ENCODE measurements around the gene PLA2G4B. TPM values are rescaled to one million over a fixed set of nuclear protein-coding genes. Genes with fewer than 3 reads are reported as not detected.

Gene PLA2G4B
- total RNA-seq, 1 donor from 2014 or later = 10.5 TPM

GRCh38 chr15:41812820-41813375 is 25.7 kb upstream of the PLA2G4B start:
- Mint-ChIP-seq H3K9me3 (no peaks in the 10 kb centered on the region), H3K4me3 (ENCODE audit: low read depth) (no peak overlapping the region), H3K4me1 (ENCODE audit: low read depth) (peaks cover 26% of the 10 kb centered on the region), H3K27me3 (ENCODE audit: low read depth) (no peaks in the 10 kb centered on the region), H3K36me3 (ENCODE audit: low read depth) (peaks cover 13% of the 10 kb centered on the region), H3K27ac (no peak overlapping the region)
- intact Hi-C loops (cut with micrococcal nuclease) = loop anchor here (5.0 kb wide), 2 partner anchors 116 to 256 kb away; partner anchors contain the start of gene TYRO3
- DNase-seq (ENCODE audit: low spot score) = no peak

- peaks cover 26% of the 10 kb centered on the region for H3K4me1 Mint-ChIP-seq (ENCODE audit: low read depth)
- no peak overlapping the region for H3K27ac Mint-ChIP-seq
- H3K36me3 Mint-ChIP-seq (ENCODE audit: low read depth) = peaks cover 17% of the 10 kb centered on the region
- no peaks in the 10 kb centered on the region for H3K27me3 Mint-ChIP-seq (ENCODE audit: low read depth)
- intact Hi-C loops (cut with micrococcal nuclease) = loop anchor here (5.0 kb wide), 2 partner anchors 116 to 256 kb away; partner anchors contain the start of gene TYRO3
- no peaks in the 10 kb centered on the region for H3K9me3 Mint-ChIP-seq
- no peak for DNase-seq (ENCODE audit: low spot score)
- no peak overlapping the region for H3K4me3 Mint-ChIP-seq (ENCODE audit: low read depth)
These were observed 25.2 kb upstream of the PLA2G4B start for GRCh38 chr15:41813426-41813825.

GRCh38 chr15:41814534-41814933 is 24.1 kb upstream of the PLA2G4B start:
- H3K27me3 Mint-ChIP-seq (ENCODE audit: low read depth) = no peaks in the 10 kb centered on the region
- no peaks in the 10 kb centered on the region for H3K9me3 Mint-ChIP-seq
- intact Hi-C loops (cut with micrococcal nuclease) = loop anchor here (5.0 kb wide), 2 partner anchors 117 to 257 kb away; partner anchors contain the start of gene TYRO3
- peaks cover 24% of the 10 kb centered on the region for H3K4me1 Mint-ChIP-seq (ENCODE audit: low read depth)
- peaks cover 22% of the 10 kb centered on the region for H3K36me3 Mint-ChIP-seq (ENCODE audit: low read depth)
- no peak for DNase-seq (ENCODE audit: low spot score)
- no peak overlapping the region for H3K4me3 Mint-ChIP-seq (ENCODE audit: low read depth)
- H3K27ac Mint-ChIP-seq = no peak overlapping the region

- Mint-ChIP-seq H3K27me3 (ENCODE audit: low read depth) (no peaks in the 10 kb centered on the region), H3K4me3 (ENCODE audit: low read depth) (no peak overlapping the region), H3K36me3 (ENCODE audit: low read depth) (peaks cover 31% of the 10 kb centered on the region), H3K4me1 (ENCODE audit: low read depth) (peaks cover 6% of the 10 kb centered on the region), H3K9me3 (no peaks in the 10 kb centered on the region), H3K27ac (no peak overlapping the region)
- intact Hi-C loops (cut with micrococcal nuclease) = no loop called here
- DNase-seq (ENCODE audit: low spot score) = no peak
These were observed 21.9 kb upstream of the PLA2G4B start for GRCh38 chr15:41816788-41817187.

GRCh38 chr15:41817327-41817726 is 21.3 kb upstream of the PLA2G4B start:
- no peaks in the 10 kb centered on the region for H3K9me3 Mint-ChIP-seq
- intact Hi-C loops (cut with micrococcal nuclease) = no loop called here

GRCh38 chr15:41817781-41818180 is 20.9 kb upstream of the PLA2G4B start:
- intact Hi-C loops (cut with micrococcal nuclease) = no loop called here
- Mint-ChIP-seq H3K9me3 (no peaks in the 10 kb centered on the region), H3K36me3 (ENCODE audit: low read depth) (peaks cover 35% of the 10 kb centered on the region), H3K27ac (no peak overlapping the region), H3K27me3 (ENCODE audit: low read depth) (no peaks in the 10 kb centered on the region), H3K4me1 (ENCODE audit: low read depth) (no peaks in the 10 kb centered on the region), H3K4me3 (ENCODE audit: low read depth) (no peak overlapping the region)
- no peak for DNase-seq (ENCODE audit: low spot score)

More at GRCh38 chr15:41817327-41817726, 21.3 kb upstream of the PLA2G4B start:
- H3K4me3 Mint-ChIP-seq (ENCODE audit: low read depth) = no peak overlapping the region
- DNase-seq (ENCODE audit: low spot score) = no peak
- no peaks in the 10 kb centered on the region for H3K27me3 Mint-ChIP-seq (ENCODE audit: low read depth)
- H3K27ac Mint-ChIP-seq = no peak overlapping the region
- peaks cover 2% of the 10 kb centered on the region for H3K4me1 Mint-ChIP-seq (ENCODE audit: low read depth)
- peaks cover 31% of the 10 kb centered on the region for H3K36me3 Mint-ChIP-seq (ENCODE audit: low read depth)

GRCh38 chr15:41819455-41820050 is 19.1 kb upstream of the PLA2G4B start:
- DNase-seq (ENCODE audit: low spot score) = no peak
- H3K27me3 Mint-ChIP-seq (ENCODE audit: low read depth) = no peaks in the 10 kb centered on the region
- intact Hi-C loops (cut with micrococcal nuclease) = no loop called here
- peaks cover 39% of the 10 kb centered on the region for H3K36me3 Mint-ChIP-seq (ENCODE audit: low read depth)
- H3K9me3 Mint-ChIP-seq = no peaks in the 10 kb centered on the region
- H3K4me3 Mint-ChIP-seq (ENCODE audit: low read depth) = no peak overlapping the region
- H3K27ac Mint-ChIP-seq = peak overlapping the region; percentile 35
- no peaks in the 10 kb centered on the region for H3K4me1 Mint-ChIP-seq (ENCODE audit: low read depth)

GRCh38 chr15:41820791-41821423 is 17.7 kb upstream of the PLA2G4B start:
- Mint-ChIP-seq H3K27ac (no peak overlapping the region), H3K27me3 (ENCODE audit: low read depth) (no peaks in the 10 kb centered on the region), H3K36me3 (ENCODE audit: low read depth) (peaks cover 34% of the 10 kb centered on the region), H3K4me1 (ENCODE audit: low read depth) (no peaks in the 10 kb centered on the region), H3K4me3 (ENCODE audit: low read depth) (no peak overlapping the region), H3K9me3 (no peaks in the 10 kb centered on the region)
- DNase-seq (ENCODE audit: low spot score) = no peak
- intact Hi-C loops (cut with micrococcal nuclease) = no loop called here

GRCh38 chr15:41821831-41822230 is 16.8 kb upstream of the PLA2G4B start:
- intact Hi-C loops (cut with micrococcal nuclease) = no loop called here
- Mint-ChIP-seq H3K4me1 (ENCODE audit: low read depth) (no peaks in the 10 kb centered on the region), H3K27ac (no peak overlapping the region), H3K9me3 (no peaks in the 10 kb centered on the region), H3K27me3 (ENCODE audit: low read depth) (no peaks in the 10 kb centered on the region), H3K36me3 (ENCODE audit: low read depth) (peaks cover 32% of the 10 kb centered on the region), H3K4me3 (ENCODE audit: low read depth) (no peak overlapping the region)
- no peak for DNase-seq (ENCODE audit: low spot score)

GRCh38 chr15:41822471-41822870 is 16.2 kb upstream of the PLA2G4B start:
- Mint-ChIP-seq H3K9me3 (no peaks in the 10 kb centered on the region), H3K36me3 (ENCODE audit: low read depth) (peaks cover 32% of the 10 kb centered on the region), H3K27ac (no peak overlapping the region), H3K4me1 (ENCODE audit: low read depth) (no peaks in the 10 kb centered on the region), H3K4me3 (ENCODE audit: low read depth) (no peak overlapping the region), H3K27me3 (ENCODE audit: low read depth) (no peaks in the 10 kb centered on the region)
- intact Hi-C loops (cut with micrococcal nuclease) = no loop called here
- no peak for DNase-seq (ENCODE audit: low spot score)

GRCh38 chr15:41822957-41823356 is 15.7 kb upstream of the PLA2G4B start:
- no peaks in the 10 kb centered on the region for H3K27me3 Mint-ChIP-seq (ENCODE audit: low read depth)
- no peaks in the 10 kb centered on the region for H3K9me3 Mint-ChIP-seq
- H3K4me3 Mint-ChIP-seq (ENCODE audit: low read depth) = no peak overlapping the region
- intact Hi-C loops (cut with micrococcal nuclease) = no loop called here
- H3K36me3 Mint-ChIP-seq (ENCODE audit: low read depth) = peaks cover 34% of the 10 kb centered on the region
- peaks cover 2% of the 10 kb centered on the region for H3K4me1 Mint-ChIP-seq (ENCODE audit: low read depth)
- H3K27ac Mint-ChIP-seq = no peak overlapping the region
- no peak for DNase-seq (ENCODE audit: low spot score)

GRCh38 chr15:41823502-41823901 is 15.1 kb upstream of the PLA2G4B start:
- no peaks in the 10 kb centered on the region for H3K27me3 Mint-ChIP-seq (ENCODE audit: low read depth)
- H3K27ac Mint-ChIP-seq = no peak overlapping the region
- peaks cover 4% of the 10 kb centered on the region for H3K4me1 Mint-ChIP-seq (ENCODE audit: low read depth)
- H3K36me3 Mint-ChIP-seq (ENCODE audit: low read depth) = peaks cover 29% of the 10 kb centered on the region
- intact Hi-C loops (cut with micrococcal nuclease) = no loop called here
- H3K4me3 Mint-ChIP-seq (ENCODE audit: low read depth) = no peak overlapping the region
- H3K9me3 Mint-ChIP-seq = no peaks in the 10 kb centered on the region
- DNase-seq (ENCODE audit: low spot score) = no peak

GRCh38 chr15:41824062-41824745 is 14.4 kb upstream of the PLA2G4B start:
- no peak for DNase-seq (ENCODE audit: low spot score)
- H3K9me3 Mint-ChIP-seq = no peaks in the 10 kb centered on the region
- intact Hi-C loops (cut with micrococcal nuclease) = no loop called here

More at GRCh38 chr15:41824062-41824745, 14.4 kb upstream of the PLA2G4B start:
- H3K27me3 Mint-ChIP-seq (ENCODE audit: low read depth) = no peaks in the 10 kb centered on the region
- no peak overlapping the region for H3K4me3 Mint-ChIP-seq (ENCODE audit: low read depth)
- H3K4me1 Mint-ChIP-seq (ENCODE audit: low read depth) = peaks cover 9% of the 10 kb centered on the region
- no peak overlapping the region for H3K27ac Mint-ChIP-seq
- peaks cover 27% of the 10 kb centered on the region for H3K36me3 Mint-ChIP-seq (ENCODE audit: low read depth)

Data from activated T-helper 2 cell treated with anti-CD3 and anti-CD28 coated beads, Interferon-gamma antibody, Interleukin-2, Interleukin-4, amounts not matched to agents 10 μg/mL and 5 μg/mL and 100 μg/mL, durations not matched to agents 14 hours and 24 hours and 36 hours (primary cell).